PC-3 (cell line): ENCODE results near the gene SLC6A1. TPM values are rescaled to one million over a fixed set of nuclear protein-coding genes. Genes with fewer than 3 reads are reported as not detected.
"Not testable (repeated sequence)": the region's sequence is repeated elsewhere in the genome, so short reads cannot be mapped to it uniquely, and the experiment has no call there.

Source experiments
- ATAC-seq: fragments of 200-7000 bp; cut with Tn5 transposase; 2 replicates; pipeline ENCODE4 v1.9.1; 2020; ENCODE audit warnings: mild to moderate bottlenecking, moderate library complexity
- BruUV-seq: library from RNA; stranded (reverse); fragments of 400-500 nt; replicated peaks from 2 replicates; lab custom pipeline; 2021; lab: Mats Ljungman, UMichigan
- CTCF ChIA-PET: fragments of 300-600 bp; sonication (Branson Sonifier 250); formaldehyde crosslinking; loops from one replicate; lab custom pipeline; 2022; ENCODE audit warnings: antibody characterized with exemption; lab: Charles Lee
- POLR2A ChIA-PET: fragments of 300-600 bp; sonication (Branson Sonifier 250); formaldehyde crosslinking; loops from one replicate; lab custom pipeline; 2022; ENCODE audit warnings: antibody characterized with exemption; ENCODE audit not compliant: unreplicated experiment; lab: Charles Lee
- DNase-seq: peaks from one replicate; pipeline ENCODE4 v3.0.0-alpha.2; 2015
- H2AFZ ChIP-seq: fragments of 300-600 bp; sonication (generic); 2 replicates; pipeline ENCODE4 v1.6.0; 2016; ENCODE audit warnings: antibody characterized with exemption, low read length
- H3F3A ChIP-seq: fragments of 300-600 bp; sonication (generic); one replicate; pipeline ENCODE4 v1.6.0; 2017; ENCODE audit warnings: antibody characterized with exemption, low read length, control low read depth, mild to moderate bottlenecking; ENCODE audit not compliant: unreplicated experiment
- H3K27ac ChIP-seq: fragments of 300-600 bp; sonication (generic); 2 replicates; pipeline ENCODE4 v1.5.1; 2016; ENCODE audit warnings: mild to moderate bottlenecking, low read length
- H3K27me3 ChIP-seq: fragments of 300-600 bp; sonication (generic); 2 replicates; pipeline ENCODE4 v1.6.1; 2016; ENCODE audit warnings: low read length, mixed read lengths
- H3K36me3 ChIP-seq: fragments of 300-600 bp; sonication (generic); 2 replicates; pipeline ENCODE4 v1.6.1; 2016; ENCODE audit warnings: low read depth, mixed run types, low read length, mixed read lengths
- H3K4me1 ChIP-seq: fragments of 300-600 bp; sonication (generic); 2 replicates; pipeline ENCODE4 v1.5.1; 2016; ENCODE audit warnings: low read length; ENCODE audit not compliant: insufficient read depth
- H3K4me2 ChIP-seq: fragments of 300-600 bp; sonication (generic); 2 replicates; pipeline ENCODE4 v1.6.0; 2016; ENCODE audit warnings: low read length
- H3K4me3 ChIP-seq: fragments of 300-600 bp; sonication (generic); 2 replicates; pipeline ENCODE4 v1.5.1; 2016; ENCODE audit warnings: mild to moderate bottlenecking, low read length, mixed read lengths
- H3K79me2 ChIP-seq: fragments of 300-600 bp; sonication (generic); 2 replicates; pipeline ENCODE4 v1.6.1; 2017; ENCODE audit warnings: low read length, mixed read lengths
- H3K9ac ChIP-seq: fragments of 300-600 bp; sonication (generic); 2 replicates; pipeline ENCODE4 v1.6.0; 2016; ENCODE audit warnings: mild to moderate bottlenecking, low read length
- H3K9me2 ChIP-seq: fragments of 300-600 bp; sonication (generic); replicated peaks from 2 replicates; pipeline ENCODE4 v1.6.1; 2016; ENCODE audit warnings: mixed run types, low read length, mixed read lengths
- H3K9me3 ChIP-seq: fragments of 300-600 bp; sonication (generic); 2 replicates; pipeline ENCODE4 v1.6.1; 2016; ENCODE audit warnings: low read length, mixed read lengths
- H4K20me1 ChIP-seq: fragments of 300-600 bp; sonication (generic); 2 replicates; pipeline ENCODE4 v1.6.1; 2016; ENCODE audit warnings: low read length, mixed read lengths
- CTCF ChIP-seq: fragments of 300-600 bp; sonication (generic); conservative IDR thresholded peaks from 2 replicates; pipeline ENCODE4 v1.5.1; 2017; ENCODE audit warnings: antibody characterized with exemption, low read depth, mild to moderate bottlenecking, low read length
- EZH2 ChIP-seq: fragments of 300-600 bp; sonication (generic); IDR thresholded peaks from one replicate; pipeline ENCODE4 v1.6.1; 2017; ENCODE audit warnings: antibody characterized with exemption, mild to moderate bottlenecking, low read length; ENCODE audit not compliant: unreplicated experiment
- EZH2phosphoT487 ChIP-seq: fragments of 300-600 bp; sonication (generic); IDR thresholded peaks from 2 replicates; pipeline ENCODE4 v1.6.1; 2018; ENCODE audit warnings: mild to moderate bottlenecking, antibody characterized with exemption, low read length, borderline replicate concordance
- intact Hi-C: fragments of 100-400 bp; cut with micrococcal nuclease; formaldehyde crosslinking; loops from 2 replicates; pipeline ENCODE4 v1.9.0; 2023
- total RNA-seq: library from RNA; depleted of rRNA; stranded (reverse); fragments of >200 nt; gene quantifications from 2 replicates; pipeline ENCODE4 v1.2.3, GENCODE V29; 2014

The SLC6A1 gene
- total RNA-seq, 1 experiment from 2014 or later: not detected

- no peak overlapping the region for H3K27ac ChIP-seq
- H3K9me2 ChIP-seq: no peaks in the 10 kb centered on the region
- no peaks in the 10 kb centered on the region for H3K9me3 ChIP-seq
- no peak overlapping the region for H3K4me2 ChIP-seq
- no peaks in the 10 kb centered on the region for H3F3A ChIP-seq
- CTCF ChIA-PET: no interaction called here
- POLR2A ChIA-PET: no interaction called here
- no peaks in the 10 kb centered on the region for H3K79me2 ChIP-seq
- H3K4me3 ChIP-seq: no peak overlapping the region
- TF ChIP-seq EZH2phosphoT487 (no peak), EZH2 (no peak), CTCF (no peak)
- H3K27me3 ChIP-seq: no peaks in the 10 kb centered on the region
- intact Hi-C loops: no loop called here
- no peak overlapping the region for H3K9ac ChIP-seq
- ATAC-seq (no peak), DNase-seq (no peak)
- H3K4me1 ChIP-seq: peaks cover 2% of the 10 kb centered on the region; the same call in 1 of the 2 replicates
- no TSS peak for BruUV-seq
- H2AFZ ChIP-seq: no peak overlapping the region
- no peaks in the 10 kb centered on the region for H3K36me3 ChIP-seq
- H4K20me1 ChIP-seq: no peaks in the 10 kb centered on the region
These were observed 81.9 kb downstream of the SLC6A1 start for GRCh38 chr3:11074451-11074850.

GRCh38 chr3:11075122-11075521 is 82.6 kb downstream of the SLC6A1 start:
- not testable (repeated sequence) for ATAC-seq, H3F3A ChIP-seq
- CTCF ChIA-PET: interaction anchor here (0.7 kb wide), 1 partner anchor 25 kb away, joined by 5 read pairs; no protein-coding TSS in a partner anchor

DNA sequence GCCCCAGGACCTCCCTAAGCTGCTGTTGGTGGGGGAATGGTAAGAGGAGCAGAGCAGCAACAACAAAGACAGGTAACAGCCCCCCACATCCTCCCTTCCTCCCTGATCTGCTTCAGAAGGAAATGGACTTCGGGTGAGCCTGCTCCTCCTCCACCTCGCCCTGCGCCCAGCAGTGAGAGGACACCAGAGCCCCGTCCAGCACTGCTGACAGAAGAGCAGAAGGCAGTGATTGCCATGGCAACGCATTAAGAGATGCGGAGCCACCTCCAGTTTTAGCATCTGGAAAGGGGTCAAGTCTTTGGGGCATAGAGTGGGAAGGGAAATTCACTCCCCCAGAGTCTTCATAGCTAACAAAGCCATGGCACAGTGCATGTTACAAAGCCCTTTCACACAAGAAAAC is 84.2 kb downstream of the SLC6A1 start:
- no TSS peak for BruUV-seq
- Histone ChIP-seq H3K4me2 (no peak overlapping the region), H3K79me2 (no peaks in the 10 kb centered on the region), H3F3A (no peaks in the 10 kb centered on the region), H3K9me3 (no peaks in the 10 kb centered on the region), H3K9ac (no peak overlapping the region), H3K27me3 (no peaks in the 10 kb centered on the region), H3K27ac (no peak overlapping the region), H3K4me1 (peaks cover 22% of the 10 kb centered on the region), H2AFZ (no peak overlapping the region), H3K4me3 (no peak overlapping the region), H3K36me3 (no peaks in the 10 kb centered on the region), H3K9me2 (no peaks in the 10 kb centered on the region), H4K20me1 (no peaks in the 10 kb centered on the region)
- CTCF ChIA-PET: no interaction called here
- intact Hi-C loops: no loop called here
- DNase-seq (no peak), ATAC-seq (no peak)
- TF ChIP-seq EZH2phosphoT487 (no peak), CTCF (no peak), EZH2 (no peak)
- POLR2A ChIA-PET: interaction anchor here (0.7 kb wide), 1 partner anchor 94 kb away, joined by 4 read pairs; no protein-coding TSS in a partner anchor

More at GRCh38 chr3:11075122-11075521, 82.6 kb downstream of the SLC6A1 start:
- intact Hi-C loops, H3K27ac ChIP-seq, H3K4me1 ChIP-seq, H3K79me2 ChIP-seq, H3K4me3 ChIP-seq, DNase-seq, H3K36me3 ChIP-seq, H3K9me3 ChIP-seq, H3K9ac ChIP-seq, H4K20me1 ChIP-seq, H2AFZ ChIP-seq, BruUV-seq, H3K4me2 ChIP-seq, POLR2A ChIA-PET, H3K9me2 ChIP-seq, H3K27me3 ChIP-seq: not testable (repeated sequence)
